GM19099 (cell line): Measurements from ENCODE around the gene INTS1.

ENCODE experiments used
- POLR2A ChIP-seq: IDR thresholded peaks from 3 replicates; pipeline ENCODE4 v1.6.1; 2011; ENCODE audit warnings: low read depth; ENCODE audit not compliant: insufficient read length; ENCODE audit errors: extremely low read depth

The INTS1 gene

DNA sequence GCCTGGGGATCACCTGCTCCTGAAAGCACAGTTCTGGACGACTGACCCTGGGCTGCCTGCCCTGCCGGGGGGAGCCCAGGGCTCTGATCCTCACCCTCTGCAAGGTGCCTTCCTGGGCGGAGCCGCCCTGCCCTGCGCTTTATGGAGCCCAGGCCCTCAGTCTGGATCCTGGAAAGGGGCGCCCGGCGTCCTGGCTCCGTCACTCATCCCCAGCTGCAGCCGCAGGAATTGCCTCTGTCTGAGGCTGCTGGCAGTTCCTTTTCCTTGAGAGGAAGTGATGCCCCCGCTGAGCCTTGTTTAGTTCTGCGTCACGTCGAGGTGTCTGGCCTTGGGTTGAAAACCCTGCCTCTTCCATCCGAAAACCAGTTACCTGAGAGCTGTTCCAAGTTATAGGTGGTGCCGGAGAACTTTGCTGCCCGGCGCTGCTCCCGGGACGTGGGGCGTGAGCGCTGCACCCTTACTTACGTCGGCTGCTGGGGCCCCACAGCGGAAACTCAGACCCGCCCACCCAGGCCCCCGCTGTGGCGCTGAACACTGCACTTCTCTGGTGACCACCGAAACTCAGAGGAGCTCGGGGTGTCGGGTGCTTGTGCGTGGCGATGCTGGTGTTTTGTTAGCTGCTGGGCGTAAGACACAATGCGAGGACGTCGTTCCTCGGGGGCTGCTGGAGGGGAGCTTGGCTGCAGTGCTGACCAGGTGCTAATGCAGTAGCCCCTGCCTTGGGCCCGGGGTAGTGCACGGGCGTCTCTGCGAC, 31.7 kb upstream of the INTS1 start:
- no peak for TF ChIP-seq POLR2A

- TF ChIP-seq POLR2A = no peak
Measured at GRCh38 chr7:1535100-1535458, 30.9 kb upstream of the INTS1 start.

- no peak for TF ChIP-seq POLR2A
Measured at GRCh38 chr7:1534330-1535099, 30.3 kb upstream of the INTS1 start.

DNA sequence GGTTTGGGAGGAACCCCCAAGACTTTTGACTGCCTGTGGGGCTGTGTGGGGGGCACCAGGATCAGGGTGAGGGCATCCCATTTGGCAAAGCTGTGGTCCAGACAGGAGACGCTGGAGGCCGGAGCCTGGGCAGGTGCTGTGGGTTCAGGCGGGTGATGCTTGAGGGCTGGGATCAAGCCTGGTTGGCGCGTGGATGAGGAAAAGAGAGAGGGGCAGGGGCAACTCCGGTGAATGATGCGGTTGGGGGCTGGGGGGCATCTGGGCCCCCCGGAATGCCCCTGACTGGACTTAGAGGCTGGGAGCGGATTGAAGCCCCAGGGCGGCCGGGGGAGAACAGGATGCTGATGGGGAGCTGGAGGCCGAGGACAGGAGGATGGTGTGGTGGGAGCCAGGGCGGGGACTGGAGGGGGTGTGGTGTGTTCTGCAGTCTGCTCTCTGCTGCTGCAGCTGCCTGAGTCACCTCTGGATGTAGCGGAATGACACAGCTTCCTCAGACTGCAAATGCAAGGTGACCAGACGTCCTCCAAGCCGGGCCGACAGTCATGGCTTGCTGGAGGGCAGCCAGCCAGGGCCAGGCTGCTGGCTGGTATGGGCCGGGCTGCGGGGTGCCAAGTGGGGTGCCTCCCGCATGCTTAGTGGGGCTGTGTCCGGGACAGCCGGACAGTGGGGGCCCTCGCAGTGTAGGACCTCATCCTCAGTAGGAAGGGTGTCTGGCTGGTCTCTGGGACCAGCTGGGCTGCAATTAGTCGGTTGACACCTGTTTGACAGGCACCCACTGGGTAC, 29.5 kb upstream of the INTS1 start:
- TF ChIP-seq POLR2A = no peak

DNA sequence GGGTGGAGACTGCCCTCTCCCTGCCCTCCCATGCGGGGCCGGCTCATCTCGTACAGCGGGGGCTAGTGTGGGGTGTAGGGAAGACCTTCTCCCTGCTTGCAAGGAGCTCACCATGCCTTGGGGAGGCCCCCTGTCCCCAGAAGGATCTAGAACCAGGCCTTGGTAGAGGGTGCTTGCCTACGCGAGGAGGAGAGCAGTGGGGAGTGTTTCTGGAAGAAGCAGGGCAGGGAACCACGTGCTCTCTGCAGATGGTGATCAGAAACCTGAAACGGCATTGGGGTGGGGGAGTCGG, 29.0 kb upstream of the INTS1 start:
- TF ChIP-seq POLR2A = no peak

DNA sequence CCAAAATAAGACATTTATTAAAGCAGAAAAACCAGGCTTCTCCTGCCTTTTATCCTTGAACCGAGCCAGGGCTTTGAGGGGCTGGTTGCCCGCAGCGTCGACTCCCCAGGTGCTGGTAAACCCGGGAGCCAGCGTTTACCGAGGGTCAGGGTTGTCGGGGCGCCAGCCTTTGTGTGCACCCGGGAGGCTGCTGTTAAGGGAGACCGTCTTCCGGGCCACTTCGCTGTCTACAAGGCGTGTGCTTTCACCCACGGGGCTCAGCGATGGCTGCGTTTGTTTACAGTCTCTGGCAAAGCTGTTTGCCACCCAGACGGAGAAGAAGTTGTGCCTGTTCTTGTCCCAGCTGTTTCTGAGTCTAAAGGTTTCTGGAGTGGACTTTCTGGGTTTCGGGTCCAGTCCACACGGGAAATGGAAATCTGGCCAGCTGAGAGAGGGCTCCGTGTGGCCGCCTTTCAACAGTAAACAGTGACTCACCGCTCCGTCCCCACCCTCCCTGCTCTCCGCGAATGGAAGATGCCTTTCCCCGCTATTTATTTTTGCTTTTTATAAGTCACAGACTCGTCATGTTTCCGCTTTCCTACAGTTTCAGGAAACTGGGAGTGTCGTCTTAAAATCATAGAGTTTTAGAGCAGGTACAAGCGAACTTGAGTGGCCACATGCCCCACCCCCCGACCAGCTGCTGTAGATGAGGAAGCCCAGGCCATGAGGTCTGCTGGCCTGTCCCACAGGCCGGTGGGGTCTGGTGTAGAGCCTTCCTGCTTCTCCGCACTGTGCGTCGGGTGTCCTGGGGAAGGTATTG, 28.5 kb upstream of the INTS1 start:
- TF ChIP-seq POLR2A = no peak

- no peak for TF ChIP-seq POLR2A
Measured at GRCh38 chr7:1531979-1532455, 27.8 kb upstream of the INTS1 start.

DNA sequence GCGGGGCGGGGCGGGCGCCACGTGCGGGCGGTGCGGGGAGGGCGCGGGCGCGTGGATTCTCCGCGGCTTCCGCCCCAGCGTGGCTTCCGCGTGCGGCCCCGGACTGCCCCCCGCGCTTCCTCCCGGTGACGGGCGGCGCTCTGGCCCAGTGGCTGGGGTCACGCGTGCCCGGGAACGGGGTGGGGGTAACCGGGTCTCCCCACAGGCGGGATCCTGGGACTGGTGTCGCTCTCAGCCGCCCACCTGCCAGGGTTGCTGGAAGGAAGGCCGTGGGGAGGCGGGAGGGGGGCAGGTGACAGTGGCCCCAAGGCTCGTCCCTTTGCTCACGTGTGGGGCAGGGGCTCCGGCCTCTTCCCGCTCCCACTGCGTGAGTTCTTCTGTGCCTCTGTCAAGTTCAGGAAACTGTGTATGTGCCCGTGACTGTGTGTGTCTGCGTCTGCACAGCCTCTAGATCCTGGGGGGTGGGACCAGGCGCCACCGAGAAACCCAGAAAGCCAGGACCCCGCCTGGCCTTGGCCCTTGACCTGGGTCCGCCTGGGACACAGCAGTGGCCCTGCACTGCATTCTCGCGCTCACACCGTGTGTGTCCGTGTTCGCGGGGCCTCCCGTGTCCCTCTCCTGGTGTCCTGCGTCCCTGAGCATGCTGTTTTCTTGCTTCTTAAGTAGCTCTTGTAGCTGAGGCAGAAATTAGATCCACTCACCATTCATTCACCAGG, 27.2 kb upstream of the INTS1 start:
- no peak for TF ChIP-seq POLR2A

GRCh38 chr7:1530946-1531262, 26.7 kb upstream of the INTS1 start:
- no peak for TF ChIP-seq POLR2A

- no peak for TF ChIP-seq POLR2A
Measured at GRCh38 chr7:1529383-1530116, 25.4 kb upstream of the INTS1 start.

DNA sequence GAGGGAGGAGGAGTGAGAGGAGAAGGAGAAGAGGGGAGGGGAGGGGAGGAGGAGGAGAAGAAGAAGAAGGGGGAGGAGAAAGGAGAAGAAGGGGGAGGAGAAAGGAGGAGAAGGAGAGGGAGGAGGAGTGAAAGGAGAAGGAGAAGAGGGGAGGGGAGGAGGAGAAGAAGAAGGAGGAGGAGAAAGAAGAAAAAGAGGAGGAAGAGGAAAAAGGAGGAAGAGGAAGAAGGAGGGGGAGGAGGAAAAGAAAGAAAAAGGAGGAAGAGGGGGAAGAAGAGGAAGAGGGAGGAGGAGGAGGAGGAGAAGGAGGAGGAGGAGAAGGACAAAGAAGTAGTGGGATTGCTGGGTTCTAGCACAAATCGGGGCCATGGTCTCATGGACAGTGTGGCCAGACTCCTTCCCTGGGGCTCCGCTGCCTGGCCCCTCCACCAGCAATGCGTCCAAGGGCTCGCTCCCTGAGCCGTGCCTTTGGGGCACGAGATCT, 22.1 kb upstream of the INTS1 start:
- TF ChIP-seq POLR2A = no peak

DNA sequence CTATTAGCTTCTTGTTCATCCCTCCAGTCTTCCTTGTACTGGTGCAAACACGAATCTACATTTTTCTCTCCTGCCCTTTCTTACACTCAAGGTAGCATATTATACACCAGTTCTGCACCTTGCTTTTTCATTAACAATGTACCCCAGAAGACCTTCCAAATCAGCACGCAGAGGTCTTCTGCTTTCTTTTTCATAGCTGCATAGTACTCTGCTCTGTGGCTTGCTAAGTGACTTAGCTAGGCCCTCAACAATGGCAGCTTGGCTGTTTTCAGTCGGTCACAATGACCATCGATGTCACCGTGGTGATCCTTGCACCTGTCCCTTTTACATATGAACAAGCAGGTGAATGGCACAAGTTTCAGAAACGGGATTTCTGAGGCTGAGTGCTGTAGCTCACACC, 21.2 kb upstream of the INTS1 start:
- TF ChIP-seq POLR2A = no peak

GRCh38 chr7:1523844-1524243, 19.7 kb upstream of the INTS1 start:
- no peak for TF ChIP-seq POLR2A

DNA sequence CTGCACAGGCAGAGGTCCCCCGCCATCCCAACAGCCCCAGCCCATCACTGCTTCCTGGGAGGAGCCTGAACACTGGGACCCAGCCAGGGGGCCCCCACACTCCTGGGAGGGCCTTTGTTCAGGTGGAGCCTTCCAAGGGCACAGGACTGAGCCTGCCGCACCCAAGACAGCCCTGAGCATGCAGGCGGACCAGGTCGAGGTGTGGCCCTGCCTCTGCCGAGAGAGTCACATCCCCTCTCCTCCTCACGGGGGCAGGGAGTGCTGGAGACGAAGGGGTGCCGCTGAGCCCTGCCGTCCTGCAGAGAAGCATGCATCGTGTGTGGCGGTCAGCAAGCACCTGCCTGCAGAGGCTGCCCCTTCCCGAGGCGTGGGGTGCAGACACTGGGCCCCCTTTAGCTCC, 19.0 kb upstream of the INTS1 start:
- no peak for TF ChIP-seq POLR2A
